ENCODE results near the gene MYO9B. TPM values are rescaled to one million over a fixed set of nuclear protein-coding genes. Genes with fewer than 3 reads are reported as not detected.
A peak's percentile ranks its signal among the peaks of the same experiment; 100 is the strongest.

Gene MYO9B
- total RNA-seq, 2 experiments from 2014 or later = 276 to 280 TPM

GRCh38 chr19:17123041-17123440 lies 47.5 kb downstream of the MYO9B start:
- CTCF ChIA-PET = no interaction called here
- POLR2A ChIA-PET = interaction anchor here (0.6 to 2.9 kb wide), 3 partner anchors 61 to 283 kb away, joined by 5 to 10 read pairs (median 6); partner anchors contain the start of gene USE1
- Mint-ChIP-seq H3K36me3 (ENCODE audit: low read depth) (peaks cover 50% of the 10 kb centered on the region), H3K4me1 (ENCODE audit: low read depth) (peaks cover 72% of the 10 kb centered on the region), H3K4me3 (no peak overlapping the region), H3K27ac (no peak overlapping the region), H3K27me3 (ENCODE audit: low read depth) (no peaks in the 10 kb centered on the region), H3K9me3 (ENCODE audit: insufficient read depth) (no peaks in the 10 kb centered on the region)
- no peak for ATAC-seq
- DNase-seq = no peak

- ChIA-PET CTCF (interaction anchor here (1.7 to 2.3 kb wide), 2 partner anchors 34 to 60 kb away, joined by 6 to 12 read pairs; no protein-coding TSS in a partner anchor), POLR2A (interaction anchor here (0.6 to 2.9 kb wide), 4 partner anchors 47 to 282 kb away, joined by 5 to 33 read pairs (median 18); partner anchors contain the start of gene MYO9B)
- Mint-ChIP-seq H3K36me3 (ENCODE audit: low read depth) (peaks cover 52% of the 10 kb centered on the region), H3K4me3 (peak overlapping the region; percentile 83), H3K27me3 (ENCODE audit: low read depth) (no peaks in the 10 kb centered on the region), H3K27ac (peak overlapping the region; percentile 100), H3K9me3 (ENCODE audit: insufficient read depth) (no peaks in the 10 kb centered on the region), H3K4me1 (ENCODE audit: low read depth) (peaks cover 79% of the 10 kb centered on the region)
- ATAC-seq (no peak), DNase-seq (no peak)
Observed at GRCh38 chr19:17124025-17124424, 48.4 kb downstream of the MYO9B start.

DNA sequence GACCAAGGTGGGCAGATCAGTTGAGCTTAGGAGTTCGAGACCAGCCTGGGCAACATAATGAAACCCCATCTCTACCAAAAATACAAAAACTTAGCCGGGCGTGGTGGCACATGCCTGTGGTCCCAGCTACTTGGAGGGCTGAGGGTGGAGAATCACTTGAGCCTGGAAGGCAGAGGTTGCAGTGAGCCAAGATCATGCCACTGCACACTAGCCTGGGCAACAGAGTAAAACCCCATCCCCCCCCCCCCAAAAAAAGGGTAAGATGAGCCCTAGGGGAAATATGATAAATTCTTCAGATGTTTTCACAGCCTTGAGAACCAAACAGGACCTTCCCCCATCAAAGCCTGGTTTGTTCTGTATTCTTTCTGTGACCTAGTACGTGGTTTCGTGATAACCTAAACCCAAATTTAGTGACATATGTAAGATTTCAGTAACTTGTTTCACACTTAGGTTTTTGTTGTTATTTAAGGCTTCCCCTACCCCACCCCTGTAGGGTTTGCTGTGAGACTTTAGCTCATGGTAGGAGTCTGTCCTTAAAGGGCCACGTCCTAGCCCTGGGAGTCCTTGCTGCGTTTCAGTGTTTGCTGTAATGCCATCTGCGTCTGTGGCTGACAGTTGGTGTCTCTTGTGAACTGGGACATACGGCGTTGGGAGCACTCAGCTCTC lies 49.6 kb downstream of the MYO9B start:
- CTCF ChIA-PET = interaction anchor here (0.8 to 2.3 kb wide), 10 partner anchors 9 to 209 kb away, joined by 3 to 12 read pairs (median 4); partner anchors contain the start of genes ANO8 and MYO9B
- H3K27ac Mint-ChIP-seq = peak overlapping the region; percentile 100

DNA sequence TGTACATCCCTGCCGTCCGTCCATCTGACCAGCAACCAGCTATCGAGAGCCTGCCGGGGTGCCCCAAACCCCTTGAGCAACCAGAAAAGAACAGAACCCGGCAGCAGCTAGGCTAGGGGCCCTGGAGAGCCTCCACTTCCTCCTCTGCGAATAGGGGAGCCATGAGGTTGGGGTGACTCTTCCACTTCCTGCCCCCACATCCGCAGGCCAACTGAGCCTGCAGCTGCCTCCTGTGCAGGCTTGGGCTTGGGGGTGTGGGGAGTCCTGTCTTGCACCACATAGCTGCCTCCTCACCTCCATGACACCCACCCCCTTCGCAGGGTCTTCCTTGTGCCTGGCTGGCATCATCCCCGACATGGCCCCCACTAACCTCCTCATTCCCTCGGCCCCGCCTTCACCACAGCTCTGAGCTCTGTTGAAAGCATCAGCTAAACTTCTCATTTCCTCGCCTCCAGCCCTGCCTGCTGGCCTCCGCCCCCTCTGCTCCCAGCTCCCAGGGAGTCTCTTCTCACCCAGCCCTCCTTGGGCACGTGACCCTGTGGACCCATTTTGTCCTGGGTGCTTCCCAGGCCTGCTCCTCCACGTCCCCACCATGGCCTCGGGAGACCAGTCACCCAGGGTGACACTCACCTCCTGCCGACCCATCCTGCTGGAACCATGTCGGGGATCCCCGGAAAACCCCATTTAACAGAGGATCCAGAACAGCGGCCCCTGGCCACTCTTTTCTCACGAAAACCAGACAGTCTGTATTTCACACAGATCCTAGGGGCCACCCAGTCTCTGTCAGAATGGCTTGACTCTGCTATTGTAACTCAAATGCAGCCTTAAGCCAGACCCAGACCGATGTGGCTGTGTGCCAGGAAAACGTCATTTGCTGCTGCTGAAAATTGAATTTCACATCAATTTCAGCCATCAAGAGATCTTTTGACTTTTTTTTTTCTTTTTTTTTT lies 50.4 kb downstream of the MYO9B start:
- DNase-seq (peak; percentile 92), ATAC-seq (peak; percentile 95)
- H3K9me3 Mint-ChIP-seq (ENCODE audit: insufficient read depth) = no peaks in the 10 kb centered on the region
- peak overlapping the region; percentile 83 for H3K4me3 Mint-ChIP-seq
- peaks cover 81% of the 10 kb centered on the region for H3K4me1 Mint-ChIP-seq (ENCODE audit: low read depth)
- H3K27me3 Mint-ChIP-seq (ENCODE audit: low read depth) = no peaks in the 10 kb centered on the region
- peak overlapping the region; percentile 100 for H3K27ac Mint-ChIP-seq
- H3K36me3 Mint-ChIP-seq (ENCODE audit: low read depth) = peaks cover 55% of the 10 kb centered on the region
- POLR2A ChIA-PET = interaction anchor here (0.6 to 2.4 kb wide), 15 partner anchors 11 to 318 kb away, joined by 3 to 33 read pairs (median 4); partner anchors contain the start of genes HAUS8, MYO9B and USE1
- CTCF ChIA-PET = interaction anchor here (0.8 to 2.3 kb wide), 9 partner anchors 23 to 208 kb away, joined by 3 to 12 read pairs (median 4); partner anchors contain the start of genes ANO8 and MYO9B

More for the DNA sequence above, 49.6 kb downstream of the MYO9B start:
- no peaks in the 10 kb centered on the region for H3K27me3 Mint-ChIP-seq (ENCODE audit: low read depth)
- POLR2A ChIA-PET = interaction anchor here (0.6 to 2.4 kb wide), 14 partner anchors 10 to 319 kb away, joined by 3 to 33 read pairs (median 4); partner anchors contain the start of genes HAUS8, MYO9B and USE1
- H3K4me1 Mint-ChIP-seq (ENCODE audit: low read depth) = peaks cover 80% of the 10 kb centered on the region
- H3K36me3 Mint-ChIP-seq (ENCODE audit: low read depth) = peaks cover 55% of the 10 kb centered on the region
- H3K4me3 Mint-ChIP-seq = peak overlapping the region; percentile 83
- ATAC-seq = peak; percentile 78
- DNase-seq = no peak
- H3K9me3 Mint-ChIP-seq (ENCODE audit: insufficient read depth) = no peaks in the 10 kb centered on the region

GRCh38 chr19:17127671-17128070 lies 52.1 kb downstream of the MYO9B start:
- POLR2A ChIA-PET = no interaction called here
- Mint-ChIP-seq H3K9me3 (ENCODE audit: insufficient read depth) (no peaks in the 10 kb centered on the region), H3K27me3 (ENCODE audit: low read depth) (no peaks in the 10 kb centered on the region), H3K27ac (peak overlapping the region; percentile 80), H3K4me3 (no peak overlapping the region), H3K4me1 (ENCODE audit: low read depth) (peaks cover 72% of the 10 kb centered on the region), H3K36me3 (ENCODE audit: low read depth) (peaks cover 42% of the 10 kb centered on the region)
- DNase-seq = no peak
- ATAC-seq = no peak
- CTCF ChIA-PET = no interaction called here

- no peaks in the 10 kb centered on the region for H3K27me3 Mint-ChIP-seq (ENCODE audit: low read depth)
- H3K36me3 Mint-ChIP-seq (ENCODE audit: low read depth) = peaks cover 42% of the 10 kb centered on the region
- ATAC-seq (no peak), DNase-seq (no peak)
- ChIA-PET POLR2A (no interaction called here), CTCF (no interaction called here)
- H3K4me3 Mint-ChIP-seq = no peak overlapping the region
- peaks cover 69% of the 10 kb centered on the region for H3K4me1 Mint-ChIP-seq (ENCODE audit: low read depth)
- peak overlapping the region; percentile 36 for H3K27ac Mint-ChIP-seq
- no peaks in the 10 kb centered on the region for H3K9me3 Mint-ChIP-seq (ENCODE audit: insufficient read depth)
Observed at GRCh38 chr19:17128403-17128802, 52.8 kb downstream of the MYO9B start.

- Mint-ChIP-seq H3K27ac (peak overlapping the region; percentile 36), H3K9me3 (ENCODE audit: insufficient read depth) (no peaks in the 10 kb centered on the region), H3K36me3 (ENCODE audit: low read depth) (peaks cover 40% of the 10 kb centered on the region), H3K27me3 (ENCODE audit: low read depth) (no peaks in the 10 kb centered on the region), H3K4me1 (ENCODE audit: low read depth) (peaks cover 66% of the 10 kb centered on the region), H3K4me3 (no peak overlapping the region)
- POLR2A ChIA-PET = no interaction called here
- ATAC-seq = no peak
- CTCF ChIA-PET = interaction anchor here (1.2 kb wide), 1 partner anchor 54 kb away, joined by 3 read pairs; no protein-coding TSS in a partner anchor
- DNase-seq = no peak
Observed at GRCh38 chr19:17128820-17129219, 53.2 kb downstream of the MYO9B start.

- ChIA-PET CTCF (interaction anchor here (1.2 kb wide), 1 partner anchor 54 kb away, joined by 3 read pairs; no protein-coding TSS in a partner anchor), POLR2A (no interaction called here)
- no peak for DNase-seq
- Mint-ChIP-seq H3K27me3 (ENCODE audit: low read depth) (no peaks in the 10 kb centered on the region), H3K36me3 (ENCODE audit: low read depth) (peaks cover 44% of the 10 kb centered on the region), H3K4me3 (no peak overlapping the region), H3K9me3 (ENCODE audit: insufficient read depth) (no peaks in the 10 kb centered on the region), H3K4me1 (ENCODE audit: low read depth) (peaks cover 65% of the 10 kb centered on the region), H3K27ac (peak overlapping the region; percentile 22)
- ATAC-seq = no peak
Observed at GRCh38 chr19:17129377-17129776, 53.8 kb downstream of the MYO9B start.

GRCh38 chr19:17135001-17135853 lies 59.6 kb downstream of the MYO9B start:
- DNase-seq (peak; percentile 75), ATAC-seq (peak; percentile 84)
- CTCF ChIA-PET = no interaction called here
- POLR2A ChIA-PET = interaction anchor here (1.2 kb wide), 1 partner anchor 59 kb away, joined by 4 read pairs; no protein-coding TSS in a partner anchor
- no peaks in the 10 kb centered on the region for H3K9me3 Mint-ChIP-seq (ENCODE audit: insufficient read depth)
- H3K36me3 Mint-ChIP-seq (ENCODE audit: low read depth) = peaks cover 49% of the 10 kb centered on the region
- H3K27ac Mint-ChIP-seq = peak overlapping the region; percentile 77
- no peaks in the 10 kb centered on the region for H3K27me3 Mint-ChIP-seq (ENCODE audit: low read depth)
- H3K4me1 Mint-ChIP-seq (ENCODE audit: low read depth) = peaks cover 41% of the 10 kb centered on the region
- H3K4me3 Mint-ChIP-seq = peak overlapping the region; percentile 55

- Mint-ChIP-seq H3K4me3 (no peak overlapping the region), H3K27ac (peak overlapping the region; percentile 55), H3K27me3 (ENCODE audit: low read depth) (no peaks in the 10 kb centered on the region)
Observed at GRCh38 chr19:17136021-17136420, 60.4 kb downstream of the MYO9B start.

DNA sequence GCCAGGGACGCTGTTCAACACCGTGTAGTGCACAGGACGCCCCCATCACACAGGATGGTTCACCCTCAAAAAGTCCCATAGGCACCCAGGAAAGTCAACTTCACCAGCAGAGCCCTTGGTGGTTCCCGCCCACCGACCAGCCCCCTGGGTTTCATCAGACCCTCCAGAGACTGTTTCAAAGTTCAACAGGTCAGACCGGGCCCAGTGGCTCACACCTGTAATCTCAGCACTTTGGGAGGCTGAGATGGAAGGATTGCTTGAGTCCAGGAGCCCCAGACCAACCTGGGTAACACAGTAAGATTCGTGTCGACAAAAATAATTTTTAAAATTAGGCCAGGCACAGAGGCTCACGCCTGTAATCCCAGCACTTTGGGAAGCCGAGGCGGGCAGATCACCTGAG lies 61.0 kb downstream of the MYO9B start:
- H3K4me3 Mint-ChIP-seq = no peak overlapping the region
- H3K27me3 Mint-ChIP-seq (ENCODE audit: low read depth) = no peaks in the 10 kb centered on the region
- no peak for DNase-seq
- ChIA-PET CTCF (no interaction called here), POLR2A (interaction anchor here (1.2 to 1.3 kb wide), 2 partner anchors 60 to 61 kb away, joined by 3 to 4 read pairs; no protein-coding TSS in a partner anchor)
- ATAC-seq = no peak
- no peaks in the 10 kb centered on the region for H3K9me3 Mint-ChIP-seq (ENCODE audit: insufficient read depth)
- peaks cover 42% of the 10 kb centered on the region for H3K4me1 Mint-ChIP-seq (ENCODE audit: low read depth)
- no peak overlapping the region for H3K27ac Mint-ChIP-seq
- H3K36me3 Mint-ChIP-seq (ENCODE audit: low read depth) = peaks cover 54% of the 10 kb centered on the region

More at GRCh38 chr19:17136021-17136420, 60.4 kb downstream of the MYO9B start:
- no peak for ATAC-seq
- no peak for DNase-seq
- ChIA-PET CTCF (no interaction called here), POLR2A (interaction anchor here (1.2 kb wide), 1 partner anchor 60 kb away, joined by 4 read pairs; no protein-coding TSS in a partner anchor)
- no peaks in the 10 kb centered on the region for H3K9me3 Mint-ChIP-seq (ENCODE audit: insufficient read depth)
- peaks cover 39% of the 10 kb centered on the region for H3K4me1 Mint-ChIP-seq (ENCODE audit: low read depth)
- H3K36me3 Mint-ChIP-seq (ENCODE audit: low read depth) = peaks cover 48% of the 10 kb centered on the region

Data from activated CD8-positive, alpha-beta T cell treated with anti-CD3 and anti-CD28 coated beads, Interleukin-2, amount 10 ng/mL, durations not matched to agents 7 days and 5 days (primary cell).